ENCODE measurements around the gene CADPS. TPM values are rescaled to one million over a fixed set of nuclear protein-coding genes. Genes with fewer than 3 reads are reported as not detected.

Gene CADPS
- total and polyA plus RNA-seq, 9 of the 15 experiments (the other 6 are each of a cell fraction or from before 2014, with no cell fraction given): not detected

DNA sequence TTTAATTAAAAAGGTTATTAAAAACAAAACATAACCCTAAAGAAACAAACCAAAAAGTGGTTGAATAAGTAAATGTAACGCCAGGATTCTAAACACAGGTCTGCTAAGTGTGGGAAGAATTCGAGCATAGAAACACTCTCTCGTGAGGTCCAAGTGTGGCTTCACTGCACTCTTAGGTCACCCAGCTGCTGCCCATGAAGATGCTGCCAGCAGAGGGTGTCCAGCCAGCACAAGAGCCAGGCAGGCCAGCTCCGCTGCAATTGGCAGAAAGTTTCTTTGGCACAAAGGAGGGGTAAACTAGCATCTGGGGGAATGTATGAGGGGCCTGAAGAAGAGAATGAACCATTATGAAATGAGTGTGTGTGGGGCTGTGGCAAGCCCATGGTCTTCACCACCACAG is 286.1 kb downstream of the CADPS start (continued):
- TF ChIP-seq CHD7 (IDR thresholded peaks at IDR 0.05; ENCODE audit: low read depth, low read length) (no peak), MXD1 (CRISPR knock-in tag; IDR thresholded peaks at IDR 0.05; ENCODE audit: borderline replicate concordance, poor library complexity, severe bottlenecking) (no peak)

All from K562 (cell line).